H1 (cell line): ENCODE data around the gene CYP11A1. TPM values are rescaled to one million over a fixed set of nuclear protein-coding genes. Genes with fewer than 3 reads are reported as not detected.

Experiments used
- CTCF ChIA-PET: fragments of 300-600 bp; sonication (Branson Sonifier 250); formaldehyde crosslinking; loops from one replicate; lab custom pipeline; 2021; ENCODE audit not compliant: partially characterized antibody; lab: Charles Lee
- POLR2A ChIA-PET: fragments of 300-600 bp; sonication (Branson Sonifier 250); formaldehyde crosslinking; loops from one replicate; lab custom pipeline; 2021; ENCODE audit warnings: inconsistent platforms; ENCODE audit not compliant: partially characterized antibody; lab: Charles Lee
- DNase-seq, 2 experiments: peaks; one replicate each; pipeline versions ENCODE4 v3.0.0 to v3.0.0-alpha.2; 2010 to 2022; ENCODE audit warnings: low spot score in 2 of 2, low read depth in 1 of 2, mixed read lengths in 1 of 2
- FAIRE-seq: peaks from 2 replicates; lab custom pipeline; 2011; peaks lifted over from hg19 to GRCh38; lab: Jason Lieb, UNC
- H2AFZ ChIP-seq: 2 replicates; pipeline ENCODE4 v1.8.1; 2012; ENCODE audit warnings: low read length, inconsistent platforms
- H2AK5ac ChIP-seq: 2 replicates; pipeline ENCODE4 v1.6.1; 2013; ENCODE audit warnings: low read depth, low read length
- H2BK120ac ChIP-seq: replicated peaks from 2 replicates; pipeline ENCODE3; 2013; ENCODE audit warnings: low read depth, low read length, inconsistent platforms
- H2BK12ac ChIP-seq: 2 replicates; pipeline ENCODE4 v1.6.1; 2013; ENCODE audit warnings: low read depth, low read length
- H2BK15ac ChIP-seq: 2 replicates; pipeline ENCODE4 v1.6.1; 2013; ENCODE audit warnings: low read length
- H2BK20ac ChIP-seq: 2 replicates; pipeline ENCODE4 v1.6.1; 2013; ENCODE audit warnings: low read length
- H2BK5ac ChIP-seq: 2 replicates; pipeline ENCODE4 v1.6.1; 2013; ENCODE audit warnings: low read depth, low read length
- H3K14ac ChIP-seq: 2 replicates; pipeline ENCODE4 v1.6.1; 2013; ENCODE audit warnings: inconsistent platforms; ENCODE audit not compliant: insufficient read length
- H3K18ac ChIP-seq: 2 replicates; pipeline ENCODE4 v1.6.1; 2013; ENCODE audit warnings: low read length; ENCODE audit errors: extremely low read depth
- H3K23ac ChIP-seq: 2 replicates; pipeline ENCODE4 v1.6.1; 2013; ENCODE audit warnings: inconsistent platforms; ENCODE audit not compliant: insufficient read length
- H3K23me2 ChIP-seq: 2 replicates; pipeline ENCODE4 v1.6.1; 2013; ENCODE audit warnings: low read depth, low read length
- H3K27ac ChIP-seq: 2 replicates; pipeline ENCODE4 v1.6.1; 2011; ENCODE audit warnings: low read depth, low read length, inconsistent platforms
- H3K27me3 ChIP-seq, 4 experiments: replicated peaks in 1 of 4; 1 replicate in 1 of 4; 2 replicates in 3 of 4; pipeline versions ENCODE4 v1.6.1 to v1.8.1; 2011 to 2013; ENCODE audit warnings: low read length in 3 of 4, mild to moderate bottlenecking in 3 of 4, inconsistent platforms in 2 of 4, mixed read lengths in 2 of 4, moderate library complexity in 1 of 4; ENCODE audit not compliant: control insufficient read depth in 3 of 4, insufficient read depth in 3 of 4; ENCODE audit errors: extremely low read depth in 1 of 4
- H3K36me3 ChIP-seq, 4 experiments: 2 replicates each; pipeline versions ENCODE4 v1.6.1 to v1.8.1; 2011 to 2013; ENCODE audit warnings: mild to moderate bottlenecking in 4 of 4, low read length in 3 of 4, moderate library complexity in 2 of 4, control low read depth in 1 of 4, inconsistent platforms in 1 of 4; ENCODE audit not compliant: insufficient read depth in 4 of 4, control insufficient read depth in 2 of 4
- H3K4ac ChIP-seq: replicated peaks from 2 replicates; pipeline ENCODE3; 2013; ENCODE audit warnings: low read length, low read depth, mixed read lengths, inconsistent platforms; ENCODE audit not compliant: insufficient read length
- H3K4me1 ChIP-seq, 4 experiments: replicated peaks in 1 of 4; 1 replicate in 1 of 4; 2 replicates in 3 of 4; pipeline versions ENCODE4 v1.6.1 to v1.8.1; 2011 to 2013; ENCODE audit warnings: low read length in 3 of 4, inconsistent platforms in 2 of 4, mixed read lengths in 1 of 4; ENCODE audit not compliant: insufficient read depth in 4 of 4, control insufficient read depth in 3 of 4
- H3K4me2 ChIP-seq, 2 experiments: 2 replicates each; pipeline versions ENCODE4 v1.6.1 to v1.8.1; 2011 to 2013; ENCODE audit warnings: low read depth in 2 of 2, low read length in 2 of 2, control low read depth in 1 of 2, inconsistent platforms in 1 of 2, mild to moderate bottlenecking in 1 of 2; ENCODE audit not compliant: insufficient read depth in 1 of 2
- H3K4me3 ChIP-seq, 4 experiments: fragments of 200-600, 300-600 bp in 1 of 4; sonication (generic), shearing (Covaris generic), sonication (Bioruptor Twin) in 1 of 4; 2 replicates each; pipeline versions ENCODE4 v1.5.1 to v1.8.1; 2011 to 2016; ENCODE audit warnings: low read length in 4 of 4, low read depth in 3 of 4, control low read depth in 2 of 4, inconsistent platforms in 2 of 4, mild to moderate bottlenecking in 2 of 4, mixed read lengths in 1 of 4, moderate library complexity in 1 of 4; ENCODE audit not compliant: insufficient read depth in 2 of 4; ENCODE audit errors: extremely low read depth in 1 of 4
- H3K56ac ChIP-seq: replicated peaks from 2 replicates; pipeline ENCODE3; 2013; ENCODE audit warnings: low read depth, mild to moderate bottlenecking, mixed read lengths, low read length, inconsistent platforms; ENCODE audit not compliant: insufficient read length
- H3K79me1 ChIP-seq: 2 replicates; pipeline ENCODE4 v1.6.1; 2013; ENCODE audit warnings: low read depth, low read length, control low read depth
- H3K79me2 ChIP-seq, 2 experiments: 2 replicates each; pipeline versions ENCODE4 v1.6.1 to v1.8.1; 2012 to 2013; ENCODE audit warnings: low read length in 2 of 2, mild to moderate bottlenecking in 2 of 2, inconsistent platforms in 1 of 2; ENCODE audit not compliant: insufficient read depth in 2 of 2, control insufficient read depth in 1 of 2
- H3K9ac ChIP-seq, 4 experiments: replicated peaks in 1 of 4; 1 replicate in 1 of 4; 2 replicates in 3 of 4; pipeline versions ENCODE4 v1.6.1 to v1.8.1; 2011 to 2013; ENCODE audit warnings: low read depth in 3 of 4, low read length in 3 of 4, control low read depth in 2 of 4, mild to moderate bottlenecking in 2 of 4, moderate library complexity in 2 of 4, inconsistent platforms in 1 of 4; ENCODE audit errors: extremely low read depth in 1 of 4
- H3K9me3 ChIP-seq, 2 experiments: 2 replicates each; pipeline versions ENCODE4 v1.6.1 to v1.8.1; 2012 to 2013; ENCODE audit warnings: mild to moderate bottlenecking in 2 of 2, moderate library complexity in 2 of 2, control low read depth in 1 of 2, inconsistent platforms in 1 of 2, low read depth in 1 of 2, low read length in 1 of 2, mixed read lengths in 1 of 2; ENCODE audit not compliant: insufficient read depth in 2 of 2
- H4K20me1 ChIP-seq, 2 experiments: replicated peaks in 1 of 2; 2 replicates each; pipeline versions ENCODE3 to v1.8.1; 2011 to 2013; ENCODE audit warnings: inconsistent platforms in 2 of 2, low read length in 2 of 2, mild to moderate bottlenecking in 1 of 2; ENCODE audit not compliant: insufficient read depth in 2 of 2, control insufficient read depth in 1 of 2
- H4K5ac ChIP-seq: 2 replicates; pipeline ENCODE4 v1.6.1; 2013; ENCODE audit warnings: low read length, low read depth, mixed read lengths, inconsistent platforms; ENCODE audit not compliant: insufficient read length
- H4K8ac ChIP-seq: 2 replicates; pipeline ENCODE4 v1.8.0; 2013; ENCODE audit warnings: mild to moderate bottlenecking, moderate library complexity, low read length, inconsistent platforms; ENCODE audit not compliant: insufficient read depth; ENCODE audit errors: extremely low read depth
- H4K91ac ChIP-seq: replicated peaks from 2 replicates; pipeline ENCODE3; 2013; ENCODE audit warnings: low read length, mixed read lengths, inconsistent platforms; ENCODE audit not compliant: insufficient read length
- ASH2L ChIP-seq: fragments of 200-600, 300-600 bp; sonication (generic); IDR thresholded peaks from one replicate; pipeline ENCODE4 v1.7.1; 2017; ENCODE audit warnings: low read length
- FOSL1 ChIP-seq: IDR thresholded peaks from 2 replicates; pipeline ENCODE4 v1.6.1; 2011; ENCODE audit warnings: mild to moderate bottlenecking, low read depth, low read length, moderate library complexity; ENCODE audit not compliant: insufficient read depth
- KDM4A ChIP-seq: IDR thresholded peaks from one replicate; pipeline ENCODE4 v1.7.1; 2012; ENCODE audit warnings: low read depth, mild to moderate bottlenecking, moderate library complexity, low read length, inconsistent platforms; ENCODE audit not compliant: severe bottlenecking
- KDM5A ChIP-seq: fragments of 200-600 bp; IDR thresholded peaks from 2 replicates; pipeline ENCODE4 v1.7.1; 2012; ENCODE audit warnings: mild to moderate bottlenecking, low read length, inconsistent platforms, mixed read lengths
- RFX5 ChIP-seq: IDR thresholded peaks from 2 replicates; pipeline ENCODE4 v1.6.1; 2011; ENCODE audit warnings: low read depth, low read length, improper control_type of control experiment, borderline replicate concordance
- RNF2 ChIP-seq: fragments of 200-900, 300-1000 bp; sonication (generic); IDR thresholded peaks from 2 replicates; pipeline ENCODE4 v1.7.1; 2016; ENCODE audit warnings: borderline replicate concordance, low read depth, mild to moderate bottlenecking, antibody characterized with exemption, low read length; ENCODE audit not compliant: poor library complexity, severe bottlenecking; ENCODE audit errors: missing control alignments
- RXRA ChIP-seq: IDR thresholded peaks from 2 replicates; pipeline ENCODE4 v1.6.1; 2011; ENCODE audit warnings: low read depth, mild to moderate bottlenecking, low read length, moderate library complexity; ENCODE audit not compliant: insufficient read depth
- SAP30 ChIP-seq: fragments of 300-600 bp; sonication (generic); IDR thresholded peaks from 2 replicates; pipeline ENCODE4 v1.7.1; 2012; ENCODE audit warnings: low read length, moderate library complexity, mild to moderate bottlenecking, inconsistent platforms; ENCODE audit not compliant: insufficient read depth, insufficient replicate concordance
- TBP ChIP-seq: IDR thresholded peaks from 2 replicates; pipeline ENCODE4 v1.6.1; 2011; ENCODE audit warnings: low read depth, low read length, improper control_type of control experiment
- TCF12 ChIP-seq: IDR thresholded peaks from 2 replicates; pipeline ENCODE4 v1.6.1; 2011; ENCODE audit warnings: low read depth, mild to moderate bottlenecking, low read length
- WGBS, 2 experiments: shearing (Covaris generic) in 1 of 2; methylation state at CpG; one replicate each; pipeline versions ENCODE4 v1.1.6 to v1.1.7; 2013 to 2015; ENCODE audit warnings: low lambda C conversion rate in 2 of 2, mixed read lengths in 2 of 2, inconsistent platforms in 1 of 2, low coverage in 1 of 2, missing lambda C conversion rate in 1 of 2; ENCODE audit not compliant: insufficient replicate concordance in 2 of 2, insufficient coverage in 1 of 2, insufficient read length in 1 of 2; ENCODE audit errors: extremely low coverage in 1 of 2, missing lambda C conversion rate in 1 of 2; 5-methylcytosine and 5-hydroxymethylcytosine counted together
- polyA plus RNA-seq, 7 experiments: library from polyadenylated mRNA; depleted of rRNA in 3 of 7; stranded (reverse) in 5 of 7; unstranded in 2 of 7; fragments of >200 nt in 5 of 7; fragments of 200-250 nt in 2 of 7; gene quantifications; 1 replicate in 5 of 7; 2 replicates in 1 of 7; 4 replicates in 1 of 7; pipeline versions ENCODE4 v1.2.1 to v1.2.3, GENCODE V29; 2011 to 2013; ENCODE audit warnings: missing spikeins in 2 of 7, mixed read lengths in 2 of 7
- total RNA-seq: library from RNA; stranded (reverse); fragmentation: NEBNext Ultra II Directional; extraction: Animal tissue kit (Norgen Biotek cat#: 25700); gene quantifications from 2 replicates; pipeline ENCODE4 v1.2.1, GENCODE V29; 2021
- TF ChIP-seq, protein P1 (sequence below): IDR thresholded peaks from 2 replicates; pipeline ENCODE4 v1.6.1; 2011; ENCODE audit warnings: low read length, improper control_type of control experiment

The CYP11A1 gene
- total and polyA plus RNA-seq, 2 of the 8 experiments (the other 6 are each of a cell fraction or from before 2014, with no cell fraction given) = 1.9 to 7.2 TPM

DNA sequence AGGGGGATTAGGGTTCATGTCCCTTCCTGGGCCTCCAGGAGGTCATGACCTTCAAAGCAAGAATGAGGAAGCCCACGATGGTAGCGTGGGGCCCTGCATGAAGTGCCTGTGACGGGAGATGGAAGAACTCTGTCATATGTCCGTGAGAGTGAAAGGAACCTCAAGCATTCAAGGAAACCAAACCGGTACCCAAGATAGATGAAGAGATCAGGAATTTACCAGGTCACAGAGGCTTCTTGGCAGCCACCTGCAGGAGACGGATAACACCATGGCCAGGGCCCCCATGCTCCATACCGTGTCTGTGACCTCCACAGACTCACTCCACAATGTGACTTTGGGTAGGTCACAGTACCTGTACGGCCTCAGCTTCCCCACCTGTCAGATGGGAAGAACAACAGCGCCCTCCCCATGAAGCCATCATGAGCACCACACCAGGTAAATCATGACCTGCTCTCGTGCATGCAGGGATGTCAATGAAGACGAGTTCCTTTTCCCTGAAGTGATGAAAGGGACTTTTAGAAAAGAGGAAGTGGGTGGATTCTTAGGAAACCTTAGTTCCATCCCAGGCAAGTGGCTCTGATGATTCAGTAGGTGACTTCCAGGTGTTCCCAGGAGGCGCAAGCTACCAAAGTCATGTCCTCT lies 23.3 kb upstream of the CYP11A1 start:
- H2BK12ac ChIP-seq = no peak overlapping the region
- H3K36me3 ChIP-seq = no peaks in the 10 kb centered on the region
- H3K4me2 ChIP-seq = no peak overlapping the region
- H3K9me3 ChIP-seq = no peaks in the 10 kb centered on the region
- no peak overlapping the region for H3K4me3 ChIP-seq
- H4K8ac ChIP-seq = no peak overlapping the region; the same call in 1 of the 2 replicates
- H3K27ac ChIP-seq = no peak overlapping the region
- H2AFZ ChIP-seq = no peak overlapping the region
- no peak for FAIRE-seq
- H3K79me2 ChIP-seq = no peaks in the 10 kb centered on the region
- 92% methylated on average over 12 of the region's 12 CpGs; no CpG with 5 or more reads in 1 of the 2 experiments for WGBS, 2 experiments
- H2BK5ac ChIP-seq = no peak overlapping the region
- ChIA-PET CTCF (interaction anchor here (0.9 to 36.8 kb wide), 7 partner anchors 8 to 98 kb away, joined by 3 to 1311 read pairs (median 6); partner anchors contain the start of gene SEMA7A), POLR2A (interaction anchor here (0.8 to 2.2 kb wide), 2 partner anchors 70 to 140 kb away, joined by 3 to 6 read pairs; partner anchors contain the start of gene UBL7)
- no peak overlapping the region for H4K5ac ChIP-seq
- H3K79me1 ChIP-seq = no peaks in the 10 kb centered on the region
- no peak overlapping the region for H4K91ac ChIP-seq
- H3K9ac ChIP-seq = no peak overlapping the region
- no peak overlapping the region for H3K18ac ChIP-seq
- H2BK15ac ChIP-seq = 0 out of 2 replicates have a peak overlapping the region, but pooled peaks have one; percentile 46
- H3K56ac ChIP-seq = no peak overlapping the region
- no peak overlapping the region for H3K14ac ChIP-seq
- peaks cover 0 to 11% (median 6%) of the 10 kb centered on the region in 4 experiments; a peak in 5 of 7 replicates for H3K4me1 ChIP-seq
- H3K27me3 ChIP-seq = no peaks in the 10 kb centered on the region
- no peak for DNase-seq
- no peak overlapping the region for H3K23ac ChIP-seq
- no peak overlapping the region for H2AK5ac ChIP-seq
- H2BK120ac ChIP-seq = no peak overlapping the region
- no peaks in the 10 kb centered on the region for H4K20me1 ChIP-seq
- H3K23me2 ChIP-seq = no peaks in the 10 kb centered on the region
- no peak overlapping the region for H2BK20ac ChIP-seq
- no peak overlapping the region for H3K4ac ChIP-seq
- TF ChIP-seq TCF12 (no peak), KDM5A (no peak), ASH2L (no peak), RXRA (no peak), TBP (no peak), FOSL1 (no peak), RNF2 (no peak), KDM4A (no peak), RFX5 (no peak), SAP30 (no peak)
- TF ChIP-seq, protein P1, sequence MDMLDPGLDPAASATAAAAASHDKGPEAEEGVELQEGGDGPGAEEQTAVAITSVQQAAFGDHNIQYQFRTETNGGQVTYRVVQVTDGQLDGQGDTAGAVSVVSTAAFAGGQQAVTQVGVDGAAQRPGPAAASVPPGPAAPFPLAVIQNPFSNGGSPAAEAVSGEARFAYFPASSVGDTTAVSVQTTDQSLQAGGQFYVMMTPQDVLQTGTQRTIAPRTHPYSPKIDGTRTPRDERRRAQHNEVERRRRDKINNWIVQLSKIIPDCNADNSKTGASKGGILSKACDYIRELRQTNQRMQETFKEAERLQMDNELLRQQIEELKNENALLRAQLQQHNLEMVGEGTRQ = no peak
